Upper lobe of right lung (tissue), 1 donor: Measurements from ENCODE around the gene MLLT10. TPM values are rescaled to one million over a fixed set of nuclear protein-coding genes. Genes with fewer than 3 reads are reported as not detected.
A peak's percentile ranks its signal among the peaks of the same experiment; 100 is the strongest.

Experiments used
- ATAC-seq: fragments of 200-7000 bp; cut with Tn5 transposase; one replicate; pipeline ENCODE4 v1.9.1; 2020; ENCODE audit warnings: mild to moderate bottlenecking, moderate library complexity
- DNase-seq: peaks from one replicate; pipeline ENCODE4 v3.0.0-alpha.2; 2020
- H3K27ac ChIP-seq: fragments of 200-600 bp; one replicate; pipeline ENCODE4 v1.8.0; 2022
- H3K27me3 ChIP-seq: fragments of 200-600 bp; one replicate; pipeline ENCODE4 v1.8.0; 2022; ENCODE audit warnings: mild to moderate bottlenecking
- H3K36me3 ChIP-seq: fragments of 200-600 bp; one replicate; pipeline ENCODE4 v1.8.0; 2022
- H3K4me1 ChIP-seq: fragments of 200-600 bp; one replicate; pipeline ENCODE4 v1.8.0; 2022
- H3K4me3 ChIP-seq: fragments of 200-600 bp; one replicate; pipeline ENCODE4 v1.8.0; 2022; ENCODE audit warnings: mild to moderate bottlenecking
- H3K9me3 ChIP-seq: fragments of 200-600 bp; one replicate; pipeline ENCODE4 v1.8.0; 2022
- intact Hi-C: fragments of 100-400 bp; cut with DNase I; formaldehyde crosslinking; loops from one replicate; pipeline ENCODE4 v1.11.0; 2022
- total RNA-seq: library from RNA; stranded (reverse); fragmentation: NEBNext Ultra II Directional; extraction: Animal tissue kit (Norgen Biotek cat#: 25700); gene quantifications from one replicate; pipeline ENCODE4 v1.2.1, GENCODE V29; 2021
- TF ChIP-seq, protein P1 (sequence below): fragments of 200-600 bp; IDR thresholded peaks from one replicate; pipeline ENCODE4 v1.8.0; 2022; ENCODE audit warnings: antibody characterized with exemption
- donor health status: DM: no; HTN: yes; CAD: no; lungs with severe emphysema.

The MLLT10 gene
- total RNA-seq, 1 donor from 2014 or later: 60.6 TPM

DNA sequence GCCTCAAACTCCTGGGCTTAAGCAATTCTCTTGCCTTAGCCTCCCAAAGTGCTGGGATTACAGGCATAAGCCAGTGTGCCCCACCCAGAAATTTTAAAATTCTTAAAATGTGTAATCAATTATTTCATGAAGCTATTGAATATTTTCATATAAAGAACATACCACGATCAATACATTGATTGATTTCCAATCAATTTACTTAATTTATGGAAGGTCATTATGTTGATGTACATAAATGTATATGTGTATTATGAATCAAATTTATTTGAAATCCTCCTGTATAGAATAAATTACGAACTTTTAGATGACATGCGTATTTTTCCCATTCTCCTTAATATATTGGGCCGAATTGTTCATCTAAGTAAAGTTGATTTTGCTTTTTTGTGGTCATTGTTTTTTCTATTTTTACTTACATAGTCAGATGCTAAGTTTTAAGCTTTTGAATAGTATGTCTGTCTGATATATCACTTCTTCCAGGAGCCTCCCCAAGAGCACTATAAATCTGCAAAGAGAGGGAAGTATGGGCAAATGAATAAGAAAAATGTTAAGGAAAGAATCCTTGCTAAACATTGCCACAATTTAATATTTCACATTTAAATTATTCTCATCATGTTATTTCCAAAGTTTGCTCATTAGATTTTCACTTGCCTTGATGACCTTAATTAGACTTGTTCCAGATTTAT is 43.9 kb upstream of the MLLT10 start:
- ATAC-seq (no peak), DNase-seq (no peak)
- TF ChIP-seq, protein P1, sequence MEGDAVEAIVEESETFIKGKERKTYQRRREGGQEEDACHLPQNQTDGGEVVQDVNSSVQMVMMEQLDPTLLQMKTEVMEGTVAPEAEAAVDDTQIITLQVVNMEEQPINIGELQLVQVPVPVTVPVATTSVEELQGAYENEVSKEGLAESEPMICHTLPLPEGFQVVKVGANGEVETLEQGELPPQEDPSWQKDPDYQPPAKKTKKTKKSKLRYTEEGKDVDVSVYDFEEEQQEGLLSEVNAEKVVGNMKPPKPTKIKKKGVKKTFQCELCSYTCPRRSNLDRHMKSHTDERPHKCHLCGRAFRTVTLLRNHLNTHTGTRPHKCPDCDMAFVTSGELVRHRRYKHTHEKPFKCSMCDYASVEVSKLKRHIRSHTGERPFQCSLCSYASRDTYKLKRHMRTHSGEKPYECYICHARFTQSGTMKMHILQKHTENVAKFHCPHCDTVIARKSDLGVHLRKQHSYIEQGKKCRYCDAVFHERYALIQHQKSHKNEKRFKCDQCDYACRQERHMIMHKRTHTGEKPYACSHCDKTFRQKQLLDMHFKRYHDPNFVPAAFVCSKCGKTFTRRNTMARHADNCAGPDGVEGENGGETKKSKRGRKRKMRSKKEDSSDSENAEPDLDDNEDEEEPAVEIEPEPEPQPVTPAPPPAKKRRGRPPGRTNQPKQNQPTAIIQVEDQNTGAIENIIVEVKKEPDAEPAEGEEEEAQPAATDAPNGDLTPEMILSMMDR: no peak
- H3K27ac ChIP-seq: no peak overlapping the region
- intact Hi-C loops: no loop called here
- H3K36me3 ChIP-seq: no peaks in the 10 kb centered on the region
- no peak overlapping the region for H3K4me3 ChIP-seq
- H3K9me3 ChIP-seq: no peaks in the 10 kb centered on the region
- H3K27me3 ChIP-seq: peaks cover 4% of the 10 kb centered on the region
- H3K4me1 ChIP-seq: peaks cover 15% of the 10 kb centered on the region

DNA sequence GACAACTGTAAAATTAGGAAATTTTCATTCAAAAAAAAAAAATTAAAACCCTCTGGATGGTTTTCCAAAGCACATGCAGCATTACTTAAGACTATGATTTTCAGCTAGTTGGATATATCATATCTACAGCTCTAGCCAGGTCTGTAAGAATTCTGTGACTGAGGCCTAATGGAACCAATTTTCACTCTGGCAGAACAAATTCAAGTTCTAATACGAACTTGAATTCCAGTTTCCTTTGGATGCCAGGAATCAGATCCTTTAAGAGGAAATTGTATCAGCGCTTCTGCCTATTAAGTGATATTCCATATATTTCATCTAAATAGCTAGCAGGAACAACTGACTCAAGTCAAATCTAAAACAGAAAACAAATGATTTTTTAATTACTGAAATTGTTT is 43.3 kb upstream of the MLLT10 start:
- Histone ChIP-seq H3K4me3 (no peak overlapping the region), H3K27ac (no peak overlapping the region), H3K9me3 (no peaks in the 10 kb centered on the region), H3K4me1 (peaks cover 16% of the 10 kb centered on the region), H3K36me3 (no peaks in the 10 kb centered on the region), H3K27me3 (peaks cover 4% of the 10 kb centered on the region)
- intact Hi-C loops: no loop called here
- DNase-seq (no peak), ATAC-seq (no peak)
- TF ChIP-seq, protein P1: no peak

DNA sequence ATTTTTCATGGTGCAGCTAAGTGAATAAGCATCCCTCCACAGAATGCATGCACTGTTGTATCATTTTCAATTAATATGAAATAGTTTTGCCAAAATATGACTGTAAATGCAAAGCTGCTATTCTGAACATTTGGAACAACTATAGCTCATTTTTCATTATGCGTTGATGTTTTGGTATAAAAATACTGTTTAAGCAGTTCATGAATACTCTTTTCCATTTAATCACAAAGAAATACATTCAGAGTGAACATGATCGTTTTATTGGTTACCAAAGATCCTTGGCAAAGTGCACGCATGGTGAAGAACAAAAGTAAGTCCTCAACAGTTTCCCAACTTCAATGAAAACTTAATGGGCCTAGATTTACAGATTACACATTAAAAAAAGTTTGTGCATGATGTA is 41.6 kb upstream of the MLLT10 start:
- Histone ChIP-seq H3K27me3 (peaks cover 10% of the 10 kb centered on the region), H3K9me3 (no peaks in the 10 kb centered on the region), H3K27ac (no peak overlapping the region), H3K36me3 (no peaks in the 10 kb centered on the region), H3K4me1 (peaks cover 25% of the 10 kb centered on the region), H3K4me3 (no peak overlapping the region)
- TF ChIP-seq, protein P1: no peak
- ATAC-seq: no peak
- intact Hi-C loops: no loop called here
- DNase-seq: no peak

DNA sequence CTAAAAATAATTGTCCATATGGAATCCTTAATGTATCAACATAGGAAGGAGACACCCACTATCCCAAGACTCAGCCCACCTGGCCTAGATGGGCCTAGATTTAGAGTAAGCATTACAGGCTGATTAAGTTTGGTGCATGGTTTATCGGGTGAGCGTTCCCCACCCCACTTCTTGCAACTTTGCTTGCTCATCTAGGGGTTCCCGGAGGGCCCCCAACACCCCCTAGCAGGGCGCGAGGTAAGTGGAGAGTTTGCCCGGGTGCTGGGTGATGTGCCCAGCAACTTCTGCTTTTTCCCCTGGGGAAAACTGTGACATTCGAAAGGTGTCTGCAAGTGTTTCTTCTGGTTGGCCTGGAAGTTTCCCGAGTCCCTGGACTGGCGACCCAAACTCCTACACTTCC is 40.2 kb upstream of the MLLT10 start:
- H3K27me3 ChIP-seq: peaks cover 15% of the 10 kb centered on the region
- no peaks in the 10 kb centered on the region for H3K36me3 ChIP-seq
- H3K27ac ChIP-seq: no peak overlapping the region
- no peak for DNase-seq
- ATAC-seq: no peak
- intact Hi-C loops: no loop called here
- H3K4me1 ChIP-seq: peaks cover 26% of the 10 kb centered on the region
- TF ChIP-seq, protein P1: no peak
- no peaks in the 10 kb centered on the region for H3K9me3 ChIP-seq
- H3K4me3 ChIP-seq: peak overlapping the region; percentile 72

DNA sequence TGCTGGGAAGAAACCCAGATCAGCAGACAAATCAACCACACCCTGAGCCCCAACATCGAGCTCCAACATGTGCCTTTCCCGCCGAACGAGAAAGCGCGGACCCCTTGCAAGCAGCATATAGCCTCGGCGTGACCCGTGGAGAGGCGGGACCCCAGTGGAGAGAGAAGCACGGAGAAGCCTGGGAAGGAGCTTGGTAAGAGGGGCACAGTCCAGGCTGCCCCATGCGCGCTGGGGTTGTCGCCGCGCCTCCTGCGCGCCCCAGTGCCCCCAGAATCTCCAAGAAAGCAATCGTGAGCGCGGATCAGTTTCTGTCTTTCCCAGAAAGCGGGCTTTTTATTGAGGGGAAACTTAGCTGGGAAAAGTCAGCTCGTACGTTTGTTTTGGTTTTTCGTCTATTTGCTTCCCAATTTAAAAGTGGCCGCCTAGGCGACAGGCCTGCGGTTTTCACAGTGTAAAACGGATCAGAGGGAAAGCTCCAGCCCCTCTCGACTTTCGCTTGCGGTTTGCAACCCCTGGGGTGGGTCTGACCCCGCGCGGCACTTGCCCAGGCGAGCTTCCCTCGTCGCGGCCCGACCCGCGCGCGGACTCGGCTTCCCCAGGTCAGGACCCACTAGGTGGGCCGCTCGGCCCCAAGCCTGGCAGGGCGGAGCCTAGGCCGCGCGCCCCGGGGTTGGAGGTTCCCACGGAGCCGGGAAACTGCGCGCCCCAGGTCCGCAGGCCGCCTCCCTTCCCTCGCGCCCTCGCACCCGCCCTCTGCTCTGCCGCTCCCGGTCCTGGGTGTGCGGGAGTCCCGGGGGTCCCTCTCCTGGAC is 39.6 kb upstream of the MLLT10 start:
- no peaks in the 10 kb centered on the region for H3K9me3 ChIP-seq
- H3K4me3 ChIP-seq: peak overlapping the region; percentile 72
- peak; percentile 40 for ATAC-seq
- H3K36me3 ChIP-seq: no peaks in the 10 kb centered on the region
- peaks cover 15% of the 10 kb centered on the region for H3K27me3 ChIP-seq
- peaks cover 26% of the 10 kb centered on the region for H3K4me1 ChIP-seq
- TF ChIP-seq, protein P1: peak; percentile 13
- intact Hi-C loops: no loop called here
- DNase-seq: peak; percentile 75
- peak overlapping the region; percentile 47 for H3K27ac ChIP-seq
